Measurements from ENCODE around the gene ZNF48. TPM values are rescaled to one million over a fixed set of nuclear protein-coding genes. Genes with fewer than 3 reads are reported as not detected.
A peak's percentile ranks its signal among the peaks of the same experiment; 100 is the strongest.

The ZNF48 gene
- total RNA-seq, 6 experiments from 2014 or later, result 5.3 to 7.9 (median 6.1) TPM

- H3K36me3 Mint-ChIP-seq (ENCODE audit: low read depth), result peaks cover 5% of the 10 kb centered on the region
These were observed 18.7 kb upstream of the ZNF48 start for GRCh38 chr16:30376461-30376902.

DNA sequence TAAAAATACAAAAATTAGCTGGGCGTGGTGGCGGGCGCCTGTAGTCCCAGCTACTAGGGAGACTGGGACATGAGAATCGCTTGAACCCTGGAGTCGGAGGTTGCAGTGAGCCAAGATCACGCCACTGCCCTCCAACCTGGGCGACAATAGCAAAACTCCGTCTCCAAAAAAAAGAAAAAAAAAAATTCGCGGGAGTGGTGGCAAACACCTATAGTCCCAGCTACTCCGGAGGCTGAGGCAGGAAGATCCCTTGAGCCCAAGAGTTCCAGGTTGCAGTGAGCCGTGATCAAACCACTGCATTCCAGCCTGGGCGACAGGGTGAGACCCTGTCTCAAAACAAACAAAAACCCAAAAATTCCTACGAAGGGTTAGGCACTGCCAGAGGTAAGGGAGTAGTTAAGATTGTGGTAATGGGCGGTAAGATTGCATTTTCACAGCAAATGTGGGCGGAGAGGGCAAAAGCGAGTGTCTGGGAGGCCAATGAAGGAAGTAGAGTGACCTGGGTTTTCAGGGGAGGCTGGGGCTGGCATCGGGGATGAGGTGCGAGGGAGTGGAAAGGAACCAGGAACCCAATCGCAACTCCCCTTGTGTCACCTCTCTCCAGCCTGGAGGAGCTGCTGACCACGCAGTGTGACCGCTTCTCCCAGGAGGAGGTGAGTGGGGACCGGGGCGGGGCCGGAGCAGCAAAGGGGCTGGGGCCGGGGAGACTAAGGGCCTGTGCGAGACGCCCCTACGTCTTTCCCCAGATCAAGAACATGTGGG is 18.0 kb upstream of the ZNF48 start:
- peak overlapping the region; percentile 97 for H3K4me3 Mint-ChIP-seq
- peaks cover 24% of the 10 kb centered on the region for H3K4me1 Mint-ChIP-seq (ENCODE audit: low read depth)
- H3K27ac Mint-ChIP-seq, result peak overlapping the region; percentile 100
- DNase-seq, result no peak
- H3K27me3 Mint-ChIP-seq (ENCODE audit: insufficient read depth), result peaks cover 3% of the 10 kb centered on the region
- TF ChIP-seq, protein P1, sequence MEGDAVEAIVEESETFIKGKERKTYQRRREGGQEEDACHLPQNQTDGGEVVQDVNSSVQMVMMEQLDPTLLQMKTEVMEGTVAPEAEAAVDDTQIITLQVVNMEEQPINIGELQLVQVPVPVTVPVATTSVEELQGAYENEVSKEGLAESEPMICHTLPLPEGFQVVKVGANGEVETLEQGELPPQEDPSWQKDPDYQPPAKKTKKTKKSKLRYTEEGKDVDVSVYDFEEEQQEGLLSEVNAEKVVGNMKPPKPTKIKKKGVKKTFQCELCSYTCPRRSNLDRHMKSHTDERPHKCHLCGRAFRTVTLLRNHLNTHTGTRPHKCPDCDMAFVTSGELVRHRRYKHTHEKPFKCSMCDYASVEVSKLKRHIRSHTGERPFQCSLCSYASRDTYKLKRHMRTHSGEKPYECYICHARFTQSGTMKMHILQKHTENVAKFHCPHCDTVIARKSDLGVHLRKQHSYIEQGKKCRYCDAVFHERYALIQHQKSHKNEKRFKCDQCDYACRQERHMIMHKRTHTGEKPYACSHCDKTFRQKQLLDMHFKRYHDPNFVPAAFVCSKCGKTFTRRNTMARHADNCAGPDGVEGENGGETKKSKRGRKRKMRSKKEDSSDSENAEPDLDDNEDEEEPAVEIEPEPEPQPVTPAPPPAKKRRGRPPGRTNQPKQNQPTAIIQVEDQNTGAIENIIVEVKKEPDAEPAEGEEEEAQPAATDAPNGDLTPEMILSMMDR (IDR thresholded peaks at IDR 0.05), result no peak
- peaks cover 5% of the 10 kb centered on the region for H3K36me3 Mint-ChIP-seq (ENCODE audit: low read depth)
- no peaks in the 10 kb centered on the region for H3K9me3 Mint-ChIP-seq

More at GRCh38 chr16:30376461-30376902, 18.7 kb upstream of the ZNF48 start:
- H3K4me1 Mint-ChIP-seq (ENCODE audit: low read depth), result peaks cover 29% of the 10 kb centered on the region
- no peaks in the 10 kb centered on the region for H3K9me3 Mint-ChIP-seq
- TF ChIP-seq, protein P1 (IDR thresholded peaks at IDR 0.05), result no peak
- peak overlapping the region; percentile 100 for H3K27ac Mint-ChIP-seq
- H3K27me3 Mint-ChIP-seq (ENCODE audit: insufficient read depth), result peaks cover 3% of the 10 kb centered on the region
- DNase-seq, result no peak
- H3K4me3 Mint-ChIP-seq, result no peak overlapping the region

DNA sequence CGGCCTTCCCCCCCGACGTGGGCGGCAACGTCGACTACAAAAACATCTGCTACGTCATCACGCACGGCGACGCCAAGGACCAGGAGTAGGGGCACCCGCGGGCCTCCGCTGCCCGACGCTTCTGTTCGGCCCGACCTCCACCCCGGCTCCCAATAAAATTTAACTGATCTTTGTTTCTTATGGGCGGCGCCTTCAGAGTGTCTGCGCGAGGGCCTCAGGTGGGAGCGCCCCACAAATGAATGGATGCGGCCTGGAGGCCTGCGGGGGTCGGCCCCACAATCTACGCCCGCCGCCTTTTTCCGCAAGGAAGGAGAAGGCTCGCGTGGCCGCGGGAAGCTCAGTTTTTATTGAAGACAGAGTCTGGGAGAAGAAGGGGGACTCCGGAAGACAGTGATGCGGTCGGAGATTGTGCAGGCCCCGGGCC is 17.4 kb upstream of the ZNF48 start:
- peaks cover 24% of the 10 kb centered on the region for H3K4me1 Mint-ChIP-seq (ENCODE audit: low read depth)
- H3K27me3 Mint-ChIP-seq (ENCODE audit: insufficient read depth), result peaks cover 1% of the 10 kb centered on the region
- H3K9me3 Mint-ChIP-seq, result no peaks in the 10 kb centered on the region
- peaks cover 5% of the 10 kb centered on the region for H3K36me3 Mint-ChIP-seq (ENCODE audit: low read depth)
- TF ChIP-seq, protein P1 (IDR thresholded peaks at IDR 0.05), result no peak
- peak overlapping the region; percentile 97 for H3K4me3 Mint-ChIP-seq
- H3K27ac Mint-ChIP-seq, result peak overlapping the region; percentile 100
- DNase-seq, result peak; percentile 73

- Mint-ChIP-seq H3K27ac (peak overlapping the region; percentile 100), H3K36me3 (ENCODE audit: low read depth) (peaks cover 5% of the 10 kb centered on the region), H3K9me3 (no peaks in the 10 kb centered on the region), H3K27me3 (ENCODE audit: insufficient read depth) (no peaks in the 10 kb centered on the region; the same call in 1 of the 2 replicates), H3K4me3 (peak overlapping the region; percentile 97), H3K4me1 (ENCODE audit: low read depth) (peaks cover 24% of the 10 kb centered on the region)
- DNase-seq, result peak; percentile 94
- TF ChIP-seq, protein P1 (IDR thresholded peaks at IDR 0.05), result no peak; the same call in 1 of the 2 replicates
These were observed 16.7 kb upstream of the ZNF48 start for GRCh38 chr16:30378236-30379157.

- TF ChIP-seq, protein P1 (IDR thresholded peaks at IDR 0.05), result no peak
- H3K27me3 Mint-ChIP-seq (ENCODE audit: insufficient read depth), result no peaks in the 10 kb centered on the region; the same call in 1 of the 2 replicates
- peaks cover 5% of the 10 kb centered on the region for H3K36me3 Mint-ChIP-seq (ENCODE audit: low read depth)
- H3K4me3 Mint-ChIP-seq, result peak overlapping the region; percentile 97
- peaks cover 24% of the 10 kb centered on the region for H3K4me1 Mint-ChIP-seq (ENCODE audit: low read depth)
- no peak for DNase-seq
- no peak overlapping the region for H3K27ac Mint-ChIP-seq
- no peaks in the 10 kb centered on the region for H3K9me3 Mint-ChIP-seq
These were observed 15.9 kb upstream of the ZNF48 start for GRCh38 chr16:30379158-30379783.
